ENCODE results near the gene ZFHX3.

DNA sequence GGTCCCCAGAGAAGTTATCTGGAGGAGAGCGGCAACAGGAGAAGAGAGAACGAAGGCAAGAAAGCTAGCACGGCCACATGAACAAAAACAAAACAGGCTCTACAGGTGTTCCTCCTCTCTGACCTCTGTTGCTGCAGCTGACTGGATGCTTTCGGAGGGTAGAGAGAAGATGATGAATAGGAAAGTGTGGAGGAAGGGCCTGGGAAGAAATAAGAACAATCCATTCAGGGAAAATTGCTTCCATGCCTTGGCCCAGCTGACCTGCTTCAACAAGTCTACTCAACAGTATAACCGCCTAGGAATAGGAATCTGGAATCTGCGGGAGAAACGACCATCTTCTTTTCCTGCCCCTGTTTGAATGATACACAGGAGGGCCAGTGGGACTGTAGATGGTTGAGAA is 258.5 kb downstream of the ZFHX3 start:
- TF ChIP-seq, protein P1, sequence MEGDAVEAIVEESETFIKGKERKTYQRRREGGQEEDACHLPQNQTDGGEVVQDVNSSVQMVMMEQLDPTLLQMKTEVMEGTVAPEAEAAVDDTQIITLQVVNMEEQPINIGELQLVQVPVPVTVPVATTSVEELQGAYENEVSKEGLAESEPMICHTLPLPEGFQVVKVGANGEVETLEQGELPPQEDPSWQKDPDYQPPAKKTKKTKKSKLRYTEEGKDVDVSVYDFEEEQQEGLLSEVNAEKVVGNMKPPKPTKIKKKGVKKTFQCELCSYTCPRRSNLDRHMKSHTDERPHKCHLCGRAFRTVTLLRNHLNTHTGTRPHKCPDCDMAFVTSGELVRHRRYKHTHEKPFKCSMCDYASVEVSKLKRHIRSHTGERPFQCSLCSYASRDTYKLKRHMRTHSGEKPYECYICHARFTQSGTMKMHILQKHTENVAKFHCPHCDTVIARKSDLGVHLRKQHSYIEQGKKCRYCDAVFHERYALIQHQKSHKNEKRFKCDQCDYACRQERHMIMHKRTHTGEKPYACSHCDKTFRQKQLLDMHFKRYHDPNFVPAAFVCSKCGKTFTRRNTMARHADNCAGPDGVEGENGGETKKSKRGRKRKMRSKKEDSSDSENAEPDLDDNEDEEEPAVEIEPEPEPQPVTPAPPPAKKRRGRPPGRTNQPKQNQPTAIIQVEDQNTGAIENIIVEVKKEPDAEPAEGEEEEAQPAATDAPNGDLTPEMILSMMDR (conservative IDR thresholded peaks at IDR 0.05), result no peak
- no peak for TF ChIP-seq ZFX (IDR thresholded peaks at IDR 0.05)

Data from C4-2B (cell line).